Loucy (cell line): Measurements from ENCODE around the gene INPP4B.

Source experiments
- H2AFZ ChIP-seq: fragments of 200-600 bp; sonication (generic); 2 replicates; pipeline ENCODE4 v1.6.0; 2016; ENCODE audit warnings: antibody characterized with exemption, mild to moderate bottlenecking, low read length, moderate library complexity
- H3F3A ChIP-seq: fragments of 200-600 bp; 2 replicates; pipeline ENCODE4 v1.6.0; 2016; ENCODE audit warnings: antibody characterized with exemption, low read depth, mild to moderate bottlenecking
- H3K27me3 ChIP-seq: fragments of 200-600 bp; sonication (generic); 2 replicates; pipeline ENCODE4 v1.6.1; 2014; ENCODE audit warnings: low read length, mild to moderate bottlenecking; ENCODE audit not compliant: insufficient read depth, poor library complexity, severe bottlenecking
- H3K36me3 ChIP-seq: fragments of 200-600 bp; sonication (generic); 2 replicates; pipeline ENCODE4 v1.6.1; 2016; ENCODE audit warnings: low read length; ENCODE audit not compliant: insufficient read depth
- H3K4me1 ChIP-seq: fragments of 200-600 bp; sonication (generic); 2 replicates; pipeline ENCODE4 v1.5.1; 2014; ENCODE audit warnings: low read length, mild to moderate bottlenecking; ENCODE audit not compliant: insufficient read depth, poor library complexity, severe bottlenecking
- H3K4me2 ChIP-seq: fragments of 200-600 bp; sonication (generic); 2 replicates; pipeline ENCODE4 v1.6.0; 2014; ENCODE audit warnings: antibody characterized with exemption, low read length, low read depth, mild to moderate bottlenecking; ENCODE audit not compliant: poor library complexity, severe bottlenecking
- H3K4me3 ChIP-seq: fragments of 200-600 bp; sonication (generic); 2 replicates; pipeline ENCODE4 v1.5.1; 2014; ENCODE audit warnings: low read length, mild to moderate bottlenecking, mixed read lengths; ENCODE audit not compliant: poor library complexity, severe bottlenecking
- H3K79me2 ChIP-seq: fragments of 200-600 bp; sonication (generic); 2 replicates; pipeline ENCODE4 v1.6.1; 2014; ENCODE audit warnings: low read length; ENCODE audit not compliant: insufficient read depth
- H3K9ac ChIP-seq: fragments of 200-600 bp; sonication (generic); 2 replicates; pipeline ENCODE4 v1.6.0; 2014; ENCODE audit warnings: mild to moderate bottlenecking, low read depth, low read length, moderate library complexity; ENCODE audit not compliant: poor library complexity, severe bottlenecking
- H3K9me2 ChIP-seq: fragments of 200-600 bp; sonication (generic); replicated peaks from 2 replicates; pipeline ENCODE4 v1.6.1; 2016; ENCODE audit warnings: low read depth, low read length, mixed read lengths
- H3K9me3 ChIP-seq: fragments of 200-600 bp; sonication (generic); 2 replicates; pipeline ENCODE4 v1.6.1; 2014; ENCODE audit warnings: mild to moderate bottlenecking, antibody characterized with exemption, low read length, low read depth; ENCODE audit not compliant: insufficient read depth
- H4K20me1 ChIP-seq: fragments of 200-600 bp; sonication (generic); 2 replicates; pipeline ENCODE4 v1.6.0; 2014; ENCODE audit warnings: antibody characterized with exemption, low read length, mild to moderate bottlenecking; ENCODE audit not compliant: insufficient read depth, poor library complexity, severe bottlenecking
- EZH2phosphoT487 ChIP-seq: fragments of 200-600 bp; IDR thresholded peaks from 2 replicates; pipeline ENCODE4 v1.6.1; 2018; ENCODE audit warnings: antibody characterized with exemption, mild to moderate bottlenecking, moderate library complexity, borderline replicate concordance
- TF ChIP-seq, protein P1 (sequence below): fragments of 200-600 bp; sonication (generic); conservative IDR thresholded peaks from 2 replicates; pipeline ENCODE4 v1.5.1; 2014; ENCODE audit warnings: mild to moderate bottlenecking, antibody characterized with exemption, low read length

INPP4B gene

DNA sequence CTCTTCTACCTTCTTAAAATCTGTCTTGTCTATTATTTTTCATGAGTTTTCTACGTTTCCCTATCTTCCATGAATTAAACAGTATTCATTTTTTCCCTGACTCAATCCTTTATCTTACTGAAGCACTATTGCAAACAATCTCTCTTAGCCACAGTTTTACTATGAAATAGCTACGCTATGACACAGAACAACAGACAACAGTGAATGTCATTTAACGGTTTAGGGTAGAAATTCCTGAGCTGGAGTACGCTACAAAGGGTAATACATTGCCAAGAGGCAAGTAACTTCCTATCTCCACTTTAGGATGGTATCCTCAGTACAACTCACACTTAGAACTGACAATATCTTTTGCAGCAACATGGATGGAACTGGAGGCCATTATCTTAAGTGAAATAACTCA lies 552.6 kb downstream of the INPP4B start:
- no peaks in the 10 kb centered on the region for H3K27me3 ChIP-seq

DNA sequence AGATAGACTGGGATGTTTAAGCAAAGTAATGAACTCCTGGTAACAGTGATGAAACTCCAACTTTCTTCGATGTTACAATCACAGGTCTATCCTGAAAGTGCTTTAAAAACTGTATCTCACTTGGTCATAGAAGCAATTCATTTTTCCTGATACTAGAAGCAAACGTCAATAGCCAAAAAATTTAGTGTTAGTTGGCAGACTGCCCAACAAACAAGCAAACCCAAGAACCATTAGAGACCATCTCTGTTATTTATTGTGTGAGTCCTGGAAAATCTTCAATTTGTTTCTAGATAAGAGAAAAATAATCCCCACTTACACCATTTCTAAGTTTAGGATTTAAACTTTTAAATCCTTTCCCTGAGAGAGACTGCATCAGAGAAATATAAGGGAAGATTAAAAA lies 553.9 kb downstream of the INPP4B start:
- Histone ChIP-seq H3K9ac (no peak overlapping the region), H3K9me3 (no peaks in the 10 kb centered on the region; the same call in 1 of the 2 replicates), H2AFZ (no peak overlapping the region), H3K4me1 (peaks cover 7% of the 10 kb centered on the region), H3K4me2 (no peak overlapping the region), H3K36me3 (peaks cover 3% of the 10 kb centered on the region; the same call in 1 of the 2 replicates), H3K27me3 (no peaks in the 10 kb centered on the region), H4K20me1 (no peaks in the 10 kb centered on the region), H3K9me2 (no peaks in the 10 kb centered on the region), H3K4me3 (no peak overlapping the region), H3F3A (0 out of 2 replicates have a peak, but pooled peaks cover 2% of the 10 kb centered on the region), H3K79me2 (no peaks in the 10 kb centered on the region)
- TF ChIP-seq, protein P1, sequence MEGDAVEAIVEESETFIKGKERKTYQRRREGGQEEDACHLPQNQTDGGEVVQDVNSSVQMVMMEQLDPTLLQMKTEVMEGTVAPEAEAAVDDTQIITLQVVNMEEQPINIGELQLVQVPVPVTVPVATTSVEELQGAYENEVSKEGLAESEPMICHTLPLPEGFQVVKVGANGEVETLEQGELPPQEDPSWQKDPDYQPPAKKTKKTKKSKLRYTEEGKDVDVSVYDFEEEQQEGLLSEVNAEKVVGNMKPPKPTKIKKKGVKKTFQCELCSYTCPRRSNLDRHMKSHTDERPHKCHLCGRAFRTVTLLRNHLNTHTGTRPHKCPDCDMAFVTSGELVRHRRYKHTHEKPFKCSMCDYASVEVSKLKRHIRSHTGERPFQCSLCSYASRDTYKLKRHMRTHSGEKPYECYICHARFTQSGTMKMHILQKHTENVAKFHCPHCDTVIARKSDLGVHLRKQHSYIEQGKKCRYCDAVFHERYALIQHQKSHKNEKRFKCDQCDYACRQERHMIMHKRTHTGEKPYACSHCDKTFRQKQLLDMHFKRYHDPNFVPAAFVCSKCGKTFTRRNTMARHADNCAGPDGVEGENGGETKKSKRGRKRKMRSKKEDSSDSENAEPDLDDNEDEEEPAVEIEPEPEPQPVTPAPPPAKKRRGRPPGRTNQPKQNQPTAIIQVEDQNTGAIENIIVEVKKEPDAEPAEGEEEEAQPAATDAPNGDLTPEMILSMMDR, result no peak
- TF ChIP-seq EZH2phosphoT487, result no peak

More for the DNA sequence above, 552.6 kb downstream of the INPP4B start:
- H3K36me3 ChIP-seq, result peaks cover 3% of the 10 kb centered on the region; the same call in 1 of the 2 replicates
- H3K9me3 ChIP-seq, result no peaks in the 10 kb centered on the region; the same call in 1 of the 2 replicates
- no peak overlapping the region for H2AFZ ChIP-seq
- H3K4me1 ChIP-seq, result peaks cover 7% of the 10 kb centered on the region
- TF ChIP-seq EZH2phosphoT487, result no peak
- TF ChIP-seq, protein P1, result no peak
- H4K20me1 ChIP-seq, result no peaks in the 10 kb centered on the region
- H3K4me3 ChIP-seq, result no peak overlapping the region
- no peak overlapping the region for H3K9ac ChIP-seq
- H3K79me2 ChIP-seq, result no peaks in the 10 kb centered on the region
- H3K9me2 ChIP-seq, result no peaks in the 10 kb centered on the region
- H3F3A ChIP-seq, result 0 out of 2 replicates have a peak, but pooled peaks cover 2% of the 10 kb centered on the region
- H3K4me2 ChIP-seq, result no peak overlapping the region

DNA sequence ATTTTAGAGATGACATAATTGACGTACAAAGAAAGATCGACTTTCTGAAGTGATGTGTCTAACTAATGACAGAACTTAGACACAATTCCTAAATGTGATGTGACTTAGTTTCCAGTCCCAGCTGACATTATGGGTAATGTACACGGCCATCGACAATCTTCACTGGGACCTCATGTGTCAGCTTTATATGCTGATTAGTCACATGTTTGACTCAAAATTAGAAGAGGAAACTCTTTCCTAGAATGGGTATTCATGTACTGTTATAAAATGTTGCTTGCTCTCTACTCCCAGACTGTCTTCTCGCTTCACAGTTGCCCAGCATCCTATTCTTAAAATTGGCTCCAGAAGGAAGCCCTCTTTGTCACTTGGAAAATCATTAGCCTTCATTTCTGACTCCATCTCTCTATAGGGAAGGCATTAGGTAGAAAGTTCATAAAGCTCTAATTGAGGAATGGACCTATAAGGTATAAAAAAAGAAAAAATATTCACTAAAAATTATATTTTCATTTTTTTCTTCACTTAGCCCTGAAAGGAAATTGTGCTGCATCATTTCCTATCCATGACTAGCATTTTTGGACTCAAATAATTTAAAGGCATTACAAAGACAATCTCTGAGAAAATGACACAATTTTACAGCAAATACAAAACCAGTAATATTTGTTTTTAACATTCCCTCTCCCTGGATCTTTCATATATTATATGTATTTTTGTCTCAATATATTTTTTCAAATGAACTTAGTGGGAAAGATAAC lies 554.6 kb downstream of the INPP4B start:
- Histone ChIP-seq H3K27me3 (no peaks in the 10 kb centered on the region), H3K4me3 (no peak overlapping the region), H3K9ac (no peak overlapping the region), H3K79me2 (no peaks in the 10 kb centered on the region), H3K9me2 (no peaks in the 10 kb centered on the region), H3K4me1 (peaks cover 7% of the 10 kb centered on the region), H3K36me3 (peaks cover 3% of the 10 kb centered on the region; the same call in 1 of the 2 replicates), H4K20me1 (no peaks in the 10 kb centered on the region), H3F3A (0 out of 2 replicates have a peak, but pooled peaks cover 2% of the 10 kb centered on the region), H2AFZ (no peak overlapping the region), H3K4me2 (no peak overlapping the region), H3K9me3 (no peaks in the 10 kb centered on the region; the same call in 1 of the 2 replicates)
- no peak for TF ChIP-seq EZH2phosphoT487
- TF ChIP-seq, protein P1, result no peak
